Mesenteric fat pad (tissue), 1 donor: ENCODE data around the gene LRCH2. TPM values are rescaled to one million over a fixed set of nuclear protein-coding genes. Genes with fewer than 3 reads are reported as not detected.
"Not testable (repeated sequence)": the region's sequence is repeated elsewhere in the genome, so short reads cannot be mapped to it uniquely, and the experiment has no call there.

Source experiments
- DNase-seq: peaks from one replicate; pipeline ENCODE4 v3.0.0-alpha.2; 2020; ENCODE audit warnings: low spot score
- total RNA-seq: library from RNA; stranded (reverse); fragmentation: NEBNext Ultra II Directional; extraction: Animal tissue kit (Norgen Biotek cat#: 25700); gene quantifications from one replicate; pipeline ENCODE4 v1.2.1, GENCODE V29; 2021
- donor health status: DM: yes; HTN: yes; CAD: no.

LRCH2 gene
- total RNA-seq, 1 donor from 2014 or later, result 2.6 TPM

DNA sequence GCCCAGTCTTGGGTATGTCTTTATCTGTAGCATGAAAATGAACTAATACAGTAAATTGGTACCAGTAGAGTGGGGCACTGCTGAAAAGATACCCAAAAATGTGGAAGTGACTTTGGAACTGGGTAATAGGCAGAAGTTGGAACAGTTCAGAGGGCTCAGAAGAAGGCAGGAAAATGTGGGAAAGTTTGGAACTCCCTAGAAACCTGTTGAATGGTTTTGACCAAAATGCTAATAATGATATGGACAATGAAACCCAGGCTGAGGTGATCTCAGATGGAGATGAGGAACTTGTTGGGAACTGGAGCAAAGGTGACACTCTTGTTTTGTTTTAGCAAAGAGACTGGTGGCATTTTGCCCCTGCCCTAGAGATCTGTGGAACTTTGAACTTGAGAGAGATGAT is 24.3 kb downstream of the LRCH2 start:
- DNase-seq, result not testable (repeated sequence)

DNA sequence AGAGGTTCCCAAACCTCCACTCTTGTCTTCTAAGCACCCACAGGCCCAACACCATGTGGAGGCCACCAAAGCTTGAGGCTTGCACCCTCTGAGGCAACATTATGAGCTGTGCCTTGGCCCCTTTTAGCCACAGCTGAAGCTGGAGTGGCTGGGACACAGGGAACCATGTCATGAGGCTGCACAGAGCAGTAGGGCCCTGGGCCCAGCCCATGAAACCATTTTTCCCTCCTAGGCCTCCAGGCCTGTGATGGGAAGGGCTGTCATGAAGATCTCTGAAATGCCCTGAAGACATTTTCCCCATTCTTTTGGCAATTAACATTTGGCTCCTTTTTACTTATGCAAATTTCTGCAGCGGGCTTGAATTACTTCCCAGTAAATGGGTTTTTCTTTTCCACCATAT is 29.9 kb downstream of the LRCH2 start:
- DNase-seq, result no peak

- DNase-seq, result no peak
Observed at GRCh38 chrX:115192244-115192700, 41.6 kb downstream of the LRCH2 start.

DNA sequence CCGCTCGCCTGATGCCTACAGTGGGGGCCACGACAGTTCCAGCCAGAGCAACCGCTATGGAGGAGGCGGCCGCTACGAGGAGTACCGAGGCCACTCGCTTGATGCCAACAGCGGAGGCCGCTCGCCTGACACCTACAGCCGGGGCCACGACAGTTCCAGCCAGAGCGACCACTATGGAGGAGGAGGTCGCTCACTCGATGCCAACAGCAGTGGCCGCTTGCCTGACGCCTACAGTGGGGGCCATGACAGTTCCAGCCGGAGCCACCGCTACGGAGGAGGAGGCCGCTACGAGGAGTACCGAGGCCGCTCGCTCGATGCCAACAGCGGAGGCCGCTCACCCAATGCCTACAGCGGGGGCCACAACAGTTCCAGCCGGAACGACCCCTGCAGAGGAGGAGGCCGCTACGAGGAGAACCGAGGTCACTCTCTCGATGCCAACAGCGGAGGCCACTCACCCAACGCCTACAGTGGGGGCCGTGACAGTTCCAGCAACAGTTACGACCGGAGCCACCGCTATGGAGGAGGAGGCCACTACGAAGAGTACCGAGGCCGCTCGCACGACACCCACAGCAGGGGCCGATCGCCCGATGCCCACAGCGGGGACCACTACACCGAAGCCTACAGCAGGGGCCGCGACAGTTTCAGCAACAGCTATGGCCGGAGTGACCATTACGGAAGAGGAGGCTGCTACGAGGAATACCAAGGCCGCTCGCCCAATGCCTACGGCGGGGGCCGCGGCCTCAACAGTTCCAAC is 42.2 kb downstream of the LRCH2 start:
- DNase-seq, result no peak

- DNase-seq, result no peak
Observed at GRCh38 chrX:115190636-115191489, 43.0 kb downstream of the LRCH2 start.

DNA sequence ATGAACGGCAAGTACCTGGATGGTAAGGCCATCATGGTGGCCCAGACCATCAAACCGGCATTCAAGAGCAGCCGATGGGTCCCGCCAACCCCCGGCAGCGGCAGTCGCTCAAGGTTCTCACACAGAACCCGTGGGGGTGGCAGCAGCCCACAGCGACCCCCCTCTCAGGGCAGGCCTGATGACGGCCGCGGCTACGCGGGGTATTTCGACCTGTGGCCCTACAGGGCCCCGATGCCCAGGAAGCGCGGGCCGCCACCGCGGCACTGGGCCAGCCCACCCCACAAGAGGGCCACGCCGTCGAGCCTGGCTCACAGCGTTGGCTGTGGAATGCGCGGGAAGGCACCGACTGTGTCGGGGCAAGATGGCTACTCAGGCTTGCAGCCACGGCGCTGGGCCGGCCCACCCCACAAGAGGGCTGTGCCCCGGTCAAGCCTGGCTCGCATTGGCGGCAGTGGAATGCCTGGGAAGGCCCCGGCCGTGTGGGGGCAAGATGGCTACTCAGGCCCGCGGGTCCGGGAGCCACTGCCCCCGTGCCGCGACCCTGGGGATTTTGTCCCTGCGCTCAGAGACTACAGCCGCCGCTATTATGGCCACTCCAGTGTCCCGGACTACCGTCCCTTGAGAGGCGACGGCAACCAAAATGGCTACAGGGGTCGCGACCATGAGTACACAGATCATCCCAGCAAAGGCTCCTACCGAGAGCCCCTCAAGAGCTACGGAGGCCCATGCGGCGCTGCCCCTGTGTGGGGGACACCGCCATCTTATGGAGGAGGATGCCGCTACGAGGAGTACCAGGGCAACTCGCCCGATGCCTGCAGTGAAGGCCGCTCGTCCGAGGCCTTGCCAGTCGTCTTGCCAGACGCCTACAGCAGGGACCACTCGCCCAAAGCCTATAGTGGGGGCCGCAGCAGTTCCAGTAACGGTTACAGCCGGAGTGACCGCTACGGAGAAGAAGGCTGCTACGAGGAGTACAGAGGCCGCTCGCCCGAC is 44.0 kb downstream of the LRCH2 start:
- DNase-seq, result no peak

- DNase-seq, result no peak
Observed at GRCh38 chrX:115189110-115189509, 44.8 kb downstream of the LRCH2 start, which contains the start of gene RBMXL3. Gene RBMXL3 (plus strand): TSS chrX:115189410. CDS start chrX:115189442, 32 bp downstream.

DNA sequence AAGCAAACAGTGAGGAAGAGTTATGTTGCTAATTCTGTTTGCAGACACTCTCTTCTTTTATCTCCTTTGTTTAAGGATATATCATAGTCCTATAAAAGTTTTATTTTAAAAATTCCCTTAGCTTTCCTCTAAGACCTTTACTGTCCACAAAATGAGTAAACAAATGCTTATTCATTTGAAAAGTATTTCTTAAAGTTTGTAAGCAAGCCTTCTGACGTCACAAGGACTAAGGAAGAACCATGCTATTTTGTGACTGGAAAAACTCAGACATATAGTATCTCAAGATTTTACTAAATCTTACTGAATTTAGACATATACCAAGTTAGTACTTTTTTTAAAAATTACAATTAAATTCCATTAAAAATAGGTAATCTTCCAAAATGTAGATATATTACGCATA is 49.9 kb downstream of the LRCH2 start:
- DNase-seq, result no peak

DNA sequence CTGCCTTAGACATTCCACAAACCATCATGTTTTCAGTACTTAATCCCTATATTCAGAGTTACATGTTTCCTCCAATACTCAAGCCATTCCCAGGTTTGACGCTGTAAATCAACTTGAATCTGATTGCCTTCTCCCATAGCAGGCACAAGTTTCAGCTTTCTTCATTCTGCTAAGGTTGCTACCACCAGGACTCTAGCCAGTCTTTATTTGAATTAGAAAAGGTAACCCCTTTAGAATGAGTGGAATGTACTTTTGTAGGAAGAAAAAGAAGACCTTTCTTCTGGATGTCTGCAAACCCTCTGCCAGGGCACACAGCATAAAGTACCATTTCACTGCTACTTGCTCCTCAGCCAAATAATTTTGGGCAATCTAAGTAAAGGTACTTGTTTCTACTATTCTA is 55.4 kb downstream of the LRCH2 start:
- DNase-seq, result no peak

DNA sequence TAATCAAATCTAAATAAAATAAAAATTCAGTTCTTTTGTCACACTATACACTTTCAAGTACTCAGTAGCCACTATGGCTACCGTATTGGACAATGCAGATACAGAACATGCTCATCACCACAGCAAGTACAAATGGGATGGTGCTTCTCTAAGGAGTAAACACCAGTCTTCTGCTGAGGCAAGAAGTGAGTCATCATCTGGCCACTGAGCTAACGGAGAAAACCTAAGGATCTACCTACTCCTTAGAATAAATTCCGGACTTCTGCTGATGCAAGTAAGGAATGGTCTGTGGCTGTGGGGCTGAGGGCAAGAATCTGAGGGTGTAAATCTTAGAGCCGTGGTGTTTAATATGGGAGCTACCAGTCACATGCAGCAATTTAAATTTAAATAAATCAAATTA is 56.0 kb downstream of the LRCH2 start:
- DNase-seq, result no peak

GRCh38 chrX:115174548-115174947 is 59.3 kb downstream of the LRCH2 start:
- DNase-seq, result no peak

DNA sequence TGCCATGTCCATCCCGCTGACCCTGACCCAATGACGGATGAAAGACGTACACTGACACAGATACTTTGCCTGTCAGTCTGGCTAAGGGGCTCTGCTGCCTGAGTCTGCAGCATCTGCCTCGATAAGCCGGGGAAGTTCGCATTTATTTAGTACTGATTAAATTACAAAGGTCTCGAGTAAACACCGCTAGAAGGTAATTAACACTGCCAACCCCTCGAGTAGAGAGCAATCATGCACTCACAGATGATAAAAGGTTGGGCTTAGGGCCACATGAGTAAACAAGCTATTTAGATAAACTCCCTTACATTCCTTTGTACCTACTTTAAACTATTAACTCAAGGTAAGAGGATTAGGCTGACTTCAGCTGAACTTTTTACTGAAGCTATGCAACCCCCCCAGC is 60.7 kb downstream of the LRCH2 start:
- no peak for DNase-seq

DNA sequence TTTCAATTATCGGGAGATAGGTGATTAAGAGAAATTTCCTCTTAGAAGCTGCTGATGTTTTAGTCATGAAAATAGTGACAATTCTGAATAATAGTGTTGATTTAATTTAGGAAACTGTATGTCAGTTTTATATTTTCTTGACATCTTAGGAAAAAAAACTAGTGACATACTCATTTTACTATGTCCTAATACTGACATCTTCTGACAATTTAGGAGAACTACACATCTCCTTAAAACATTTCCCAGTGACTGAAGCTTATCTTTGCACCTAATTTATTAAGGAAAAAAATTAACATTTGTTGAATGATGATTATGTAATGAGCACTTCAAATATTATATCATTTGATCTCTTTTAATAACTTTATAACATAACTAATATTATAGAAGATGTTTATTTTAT is 86.7 kb downstream of the LRCH2 start:
- DNase-seq, result no peak

DNA sequence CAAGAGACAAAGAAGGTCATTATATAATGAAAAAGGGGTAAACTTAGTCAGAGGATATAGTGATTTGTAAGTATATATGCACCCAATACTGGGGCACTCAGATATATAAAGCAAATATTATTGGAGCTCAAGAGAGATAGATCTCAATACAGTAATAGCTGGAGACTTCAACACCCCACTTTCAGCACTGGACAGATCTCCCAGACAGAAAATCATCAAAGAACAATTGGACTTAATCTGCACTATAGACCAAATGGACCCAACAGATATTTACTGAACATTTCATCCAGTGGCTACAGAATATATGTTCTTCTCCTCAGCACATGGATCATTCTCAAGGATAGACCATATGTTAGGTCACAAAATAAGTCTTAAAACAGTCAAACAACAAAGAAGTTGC is 91.8 kb downstream of the LRCH2 start:
- no peak for DNase-seq

DNA sequence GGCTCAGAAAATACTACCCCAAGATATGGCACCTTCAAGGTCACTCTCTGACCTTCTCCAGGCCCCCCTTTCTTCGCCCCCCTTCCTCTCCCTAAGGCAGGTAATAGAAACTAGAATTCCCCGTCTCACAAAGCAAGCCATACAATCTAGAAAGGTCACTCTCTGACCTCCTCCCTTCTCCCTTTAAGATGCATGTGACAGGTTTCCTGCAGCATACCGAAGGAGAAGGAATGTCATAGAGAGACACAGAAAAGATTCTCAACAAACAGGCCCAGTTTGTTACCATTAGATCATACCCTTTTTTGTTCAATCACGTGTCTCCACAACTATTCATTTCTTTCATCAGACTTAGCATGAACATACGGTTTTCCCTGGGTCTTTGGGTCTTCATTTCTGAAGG is 95.9 kb downstream of the LRCH2 start:
- no peak for DNase-seq

- no peak for DNase-seq
Observed at GRCh38 chrX:115134382-115134781, 99.5 kb downstream of the LRCH2 start.

DNA sequence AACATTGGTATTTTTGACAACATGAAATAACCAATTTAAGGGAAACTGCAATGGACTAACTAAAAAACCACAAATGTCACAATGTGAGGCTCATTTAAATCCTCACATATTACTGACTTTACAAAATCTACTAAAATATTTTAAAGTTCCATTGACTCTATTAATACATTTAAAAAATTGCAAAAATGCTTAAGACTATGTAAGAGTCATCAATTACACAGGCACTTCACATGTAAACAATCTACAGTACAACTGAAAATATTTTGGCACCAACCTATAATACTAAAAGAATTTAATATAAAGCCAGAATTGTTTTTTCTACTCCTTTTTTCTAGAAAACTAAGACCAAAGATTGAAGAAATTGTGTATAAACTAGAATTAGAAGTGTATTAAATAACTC is 121.5 kb downstream of the LRCH2 start:
- DNase-seq, result no peak

DNA sequence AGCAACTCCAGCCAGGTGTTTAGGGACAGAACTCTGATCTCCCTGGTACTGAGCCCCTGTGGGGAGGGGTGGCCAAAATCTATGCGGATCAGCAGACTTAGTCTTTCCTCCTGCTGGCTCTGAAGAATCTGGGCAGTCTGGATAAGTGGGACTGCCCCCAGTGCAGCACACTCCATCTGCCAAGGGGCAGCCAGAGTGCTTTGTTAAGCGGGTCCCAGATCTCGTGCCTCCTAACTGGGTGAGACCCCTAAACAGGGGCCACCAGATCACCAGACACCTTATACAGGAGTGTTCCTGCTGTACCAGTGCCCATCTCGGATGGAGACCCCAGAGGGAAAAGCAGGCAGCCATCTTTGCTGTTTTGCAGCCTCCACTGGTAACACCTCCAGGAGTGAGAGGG is 135.0 kb downstream of the LRCH2 start:
- no peak for DNase-seq

DNA sequence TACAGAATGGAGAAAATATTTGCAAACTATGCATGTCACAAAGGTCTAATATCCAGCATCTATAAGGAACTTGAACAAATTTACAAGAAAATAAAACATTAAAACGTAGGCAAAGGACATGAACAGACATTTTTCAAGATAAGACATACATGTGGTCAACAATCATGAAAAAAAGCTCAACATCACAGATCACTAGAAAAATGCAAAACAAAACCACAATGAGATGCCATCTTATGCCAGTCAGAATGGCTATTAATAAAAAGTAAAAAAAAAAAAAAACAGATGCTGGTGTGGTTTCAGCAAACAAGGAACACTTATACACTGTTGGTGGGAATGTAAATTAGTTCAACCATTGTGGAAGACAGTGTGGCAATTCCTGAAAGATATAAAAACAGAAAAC is 140.7 kb downstream of the LRCH2 start:
- no peak for DNase-seq

- DNase-seq, result no peak
Observed at GRCh38 chrX:115089419-115089818, 144.5 kb downstream of the LRCH2 start.

- DNase-seq, result no peak
Observed at GRCh38 chrX:115068896-115069295, 165.0 kb downstream of the LRCH2 start.
